GM21515 (cell line): ENCODE results near the gene PHYHIPL.

Source experiments
- ATAC-seq: cut with Tn5 transposase; IDR thresholded peaks from one replicate; pipeline ENCODE4 v1.9.1; 2021; ENCODE audit not compliant: unreplicated experiment

The PHYHIPL gene

GRCh38 chr10:59252491-59252890 is 76.0 kb downstream of the PHYHIPL start:
- no peak for ATAC-seq

GRCh38 chr10:59255463-59255862 is 79.0 kb downstream of the PHYHIPL start:
- no peak for ATAC-seq

- no peak for ATAC-seq
These were observed 80.8 kb downstream of the PHYHIPL start for GRCh38 chr10:59257224-59257623.

GRCh38 chr10:59258890-59259289 is 82.4 kb downstream of the PHYHIPL start:
- no peak for ATAC-seq

- ATAC-seq: no peak
These were observed 88.7 kb downstream of the PHYHIPL start for GRCh38 chr10:59265141-59265540.

- no peak for ATAC-seq
These were observed 89.9 kb downstream of the PHYHIPL start for GRCh38 chr10:59266321-59266720.

GRCh38 chr10:59268460-59268859 is 92.0 kb downstream of the PHYHIPL start:
- ATAC-seq: no peak

GRCh38 chr10:59269651-59270050 is 93.2 kb downstream of the PHYHIPL start:
- no peak for ATAC-seq

- no peak for ATAC-seq
These were observed 94.0 kb downstream of the PHYHIPL start for GRCh38 chr10:59270492-59270891.

- no peak for ATAC-seq
These were observed 94.7 kb downstream of the PHYHIPL start for GRCh38 chr10:59271160-59271559.

- no peak for ATAC-seq
These were observed 95.6 kb downstream of the PHYHIPL start for GRCh38 chr10:59272061-59272460.

- no peak for ATAC-seq
These were observed 97.0 kb downstream of the PHYHIPL start for GRCh38 chr10:59273445-59273844.

- ATAC-seq: no peak
These were observed 99.7 kb downstream of the PHYHIPL start for GRCh38 chr10:59276133-59276532.

- no peak for ATAC-seq
These were observed 100.5 kb downstream of the PHYHIPL start for GRCh38 chr10:59276919-59277318.

GRCh38 chr10:59279476-59279875 is 103.0 kb downstream of the PHYHIPL start:
- ATAC-seq: no peak

- no peak for ATAC-seq
These were observed 103.6 kb downstream of the PHYHIPL start for GRCh38 chr10:59279991-59280505.

- no peak for ATAC-seq
These were observed 105.4 kb downstream of the PHYHIPL start for GRCh38 chr10:59281861-59282260.

GRCh38 chr10:59283456-59284091 is 107.1 kb downstream of the PHYHIPL start:
- ATAC-seq: no peak

GRCh38 chr10:59284118-59284975 is 107.9 kb downstream of the PHYHIPL start:
- ATAC-seq: no peak

GRCh38 chr10:59285073-59285472 is 108.6 kb downstream of the PHYHIPL start:
- ATAC-seq: no peak

GRCh38 chr10:59285848-59286247 is 109.4 kb downstream of the PHYHIPL start:
- ATAC-seq: no peak

- ATAC-seq: no peak
These were observed 111.3 kb downstream of the PHYHIPL start for GRCh38 chr10:59287587-59288255.
